Measurements from ENCODE around the gene HTT. TPM values are rescaled to one million over a fixed set of nuclear protein-coding genes. Genes with fewer than 3 reads are reported as not detected.

The HTT gene
- total RNA-seq, 1 donor from 2014 or later, result 73.6 TPM

DNA sequence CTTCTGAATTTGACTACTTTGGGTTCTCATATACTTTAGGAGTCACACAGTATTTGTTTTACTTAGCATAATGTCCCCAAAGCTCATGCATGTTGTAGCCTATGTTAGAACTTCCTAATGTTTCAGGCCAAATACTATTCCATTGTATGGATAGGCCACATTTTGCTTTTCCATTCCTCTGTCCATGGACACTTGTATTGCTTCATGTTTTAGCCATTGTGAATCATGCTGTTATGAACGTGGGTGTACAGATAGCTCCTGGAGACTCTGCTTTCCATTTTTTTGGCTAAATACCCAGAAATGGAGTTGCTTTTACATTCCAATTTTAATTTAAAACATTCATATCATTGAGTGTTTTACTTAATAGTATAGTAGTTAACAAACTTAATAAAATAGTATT, 54.5 kb downstream of the HTT start:
- no peak for DNase-seq (ENCODE audit: low spot score in 2 of 2, unreplicated experiment in 2 of 2)
- no peaks in the 10 kb centered on the region for H3K27me3 Mint-ChIP-seq (ENCODE audit: low read depth)
- H3K4me1 Mint-ChIP-seq, result peaks cover 10% of the 10 kb centered on the region

DNA sequence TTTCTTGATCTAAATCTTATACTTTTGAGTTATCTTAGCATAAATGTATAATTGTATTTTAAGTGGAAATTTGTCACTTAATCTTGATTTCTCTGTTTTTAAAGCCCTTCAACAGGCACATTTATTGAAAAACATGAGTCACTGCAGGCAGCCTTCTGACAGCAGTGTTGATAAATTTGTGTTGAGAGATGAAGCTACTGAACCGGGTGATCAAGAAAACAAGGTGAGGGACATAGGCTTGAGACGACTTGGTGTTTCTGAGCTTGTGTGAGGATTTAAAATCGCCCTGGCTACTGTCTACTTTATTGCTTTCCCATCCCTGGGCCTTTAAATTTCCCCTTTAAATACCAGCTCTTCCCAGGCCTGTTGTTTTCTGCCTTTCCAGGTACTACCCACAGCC, 55.7 kb downstream of the HTT start:
- Mint-ChIP-seq H3K27me3 (ENCODE audit: low read depth) (no peaks in the 10 kb centered on the region), H3K27ac (no peak overlapping the region), H3K9me3 (no peaks in the 10 kb centered on the region), H3K36me3 (peaks cover 56% of the 10 kb centered on the region), H3K4me1 (peaks cover 7% of the 10 kb centered on the region), H3K4me3 (no peak overlapping the region)
- TF ChIP-seq, protein P1, sequence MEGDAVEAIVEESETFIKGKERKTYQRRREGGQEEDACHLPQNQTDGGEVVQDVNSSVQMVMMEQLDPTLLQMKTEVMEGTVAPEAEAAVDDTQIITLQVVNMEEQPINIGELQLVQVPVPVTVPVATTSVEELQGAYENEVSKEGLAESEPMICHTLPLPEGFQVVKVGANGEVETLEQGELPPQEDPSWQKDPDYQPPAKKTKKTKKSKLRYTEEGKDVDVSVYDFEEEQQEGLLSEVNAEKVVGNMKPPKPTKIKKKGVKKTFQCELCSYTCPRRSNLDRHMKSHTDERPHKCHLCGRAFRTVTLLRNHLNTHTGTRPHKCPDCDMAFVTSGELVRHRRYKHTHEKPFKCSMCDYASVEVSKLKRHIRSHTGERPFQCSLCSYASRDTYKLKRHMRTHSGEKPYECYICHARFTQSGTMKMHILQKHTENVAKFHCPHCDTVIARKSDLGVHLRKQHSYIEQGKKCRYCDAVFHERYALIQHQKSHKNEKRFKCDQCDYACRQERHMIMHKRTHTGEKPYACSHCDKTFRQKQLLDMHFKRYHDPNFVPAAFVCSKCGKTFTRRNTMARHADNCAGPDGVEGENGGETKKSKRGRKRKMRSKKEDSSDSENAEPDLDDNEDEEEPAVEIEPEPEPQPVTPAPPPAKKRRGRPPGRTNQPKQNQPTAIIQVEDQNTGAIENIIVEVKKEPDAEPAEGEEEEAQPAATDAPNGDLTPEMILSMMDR (IDR thresholded peaks at IDR 0.05; ENCODE audit: unreplicated experiment), result no peak
- DNase-seq (ENCODE audit: low spot score in 2 of 2, unreplicated experiment in 2 of 2), result no peak

More for the DNA sequence above, 54.5 kb downstream of the HTT start:
- TF ChIP-seq, protein P1 (IDR thresholded peaks at IDR 0.05; ENCODE audit: unreplicated experiment), result no peak
- Mint-ChIP-seq H3K9me3 (no peaks in the 10 kb centered on the region), H3K4me3 (no peak overlapping the region), H3K27ac (no peak overlapping the region), H3K36me3 (peaks cover 55% of the 10 kb centered on the region)

DNA sequence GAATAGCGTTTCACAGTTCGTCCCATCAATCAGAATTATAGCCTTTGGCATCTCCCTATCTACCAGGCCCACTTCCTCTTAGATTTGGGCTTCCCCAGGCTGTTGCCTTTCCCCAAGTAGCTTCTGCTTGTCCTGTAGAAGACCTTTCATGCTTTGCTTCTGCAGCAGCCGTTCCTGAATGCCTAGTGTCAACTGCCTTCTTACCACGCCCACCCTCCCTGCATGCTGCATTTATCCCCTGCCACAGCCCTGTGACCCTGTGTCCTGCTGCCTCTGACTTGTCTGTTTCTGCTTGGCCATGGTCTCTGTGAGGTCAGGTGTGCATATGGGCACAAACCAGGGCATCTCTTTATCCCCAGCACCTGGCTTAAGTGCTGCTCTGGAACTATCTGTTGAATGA, 56.3 kb downstream of the HTT start:
- Mint-ChIP-seq H3K4me1 (peaks cover 7% of the 10 kb centered on the region), H3K27me3 (ENCODE audit: low read depth) (no peaks in the 10 kb centered on the region), H3K4me3 (no peak overlapping the region), H3K36me3 (peaks cover 52% of the 10 kb centered on the region), H3K9me3 (no peaks in the 10 kb centered on the region), H3K27ac (no peak overlapping the region)
- TF ChIP-seq, protein P1 (IDR thresholded peaks at IDR 0.05; ENCODE audit: unreplicated experiment), result no peak
- DNase-seq (ENCODE audit: low spot score in 2 of 2, unreplicated experiment in 2 of 2), result no peak

DNA sequence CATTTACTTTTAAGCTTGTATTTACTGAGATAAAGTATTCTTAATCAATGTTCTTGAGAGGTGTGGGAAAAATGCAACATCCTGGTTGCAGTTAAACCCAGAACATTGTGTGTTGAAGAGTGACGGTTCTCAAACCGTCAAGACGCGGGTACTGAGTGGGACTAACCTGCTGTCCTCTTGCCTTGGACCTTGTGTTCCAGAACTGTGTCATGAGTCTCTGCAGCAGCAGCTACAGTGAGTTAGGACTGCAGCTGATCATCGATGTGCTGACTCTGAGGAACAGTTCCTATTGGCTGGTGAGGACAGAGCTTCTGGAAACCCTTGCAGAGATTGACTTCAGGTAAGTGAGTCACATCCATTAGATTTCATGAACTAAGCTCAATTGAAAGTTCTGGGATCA, 59.7 kb downstream of the HTT start:
- no peak for DNase-seq (ENCODE audit: low spot score in 2 of 2, unreplicated experiment in 2 of 2)
- H3K9me3 Mint-ChIP-seq, result no peaks in the 10 kb centered on the region
- no peak overlapping the region for H3K27ac Mint-ChIP-seq
- no peak overlapping the region for H3K4me3 Mint-ChIP-seq
- H3K27me3 Mint-ChIP-seq (ENCODE audit: low read depth), result no peaks in the 10 kb centered on the region
- peaks cover 7% of the 10 kb centered on the region for H3K4me1 Mint-ChIP-seq
- H3K36me3 Mint-ChIP-seq, result peaks cover 37% of the 10 kb centered on the region
- TF ChIP-seq, protein P1 (IDR thresholded peaks at IDR 0.05; ENCODE audit: unreplicated experiment), result no peak

DNA sequence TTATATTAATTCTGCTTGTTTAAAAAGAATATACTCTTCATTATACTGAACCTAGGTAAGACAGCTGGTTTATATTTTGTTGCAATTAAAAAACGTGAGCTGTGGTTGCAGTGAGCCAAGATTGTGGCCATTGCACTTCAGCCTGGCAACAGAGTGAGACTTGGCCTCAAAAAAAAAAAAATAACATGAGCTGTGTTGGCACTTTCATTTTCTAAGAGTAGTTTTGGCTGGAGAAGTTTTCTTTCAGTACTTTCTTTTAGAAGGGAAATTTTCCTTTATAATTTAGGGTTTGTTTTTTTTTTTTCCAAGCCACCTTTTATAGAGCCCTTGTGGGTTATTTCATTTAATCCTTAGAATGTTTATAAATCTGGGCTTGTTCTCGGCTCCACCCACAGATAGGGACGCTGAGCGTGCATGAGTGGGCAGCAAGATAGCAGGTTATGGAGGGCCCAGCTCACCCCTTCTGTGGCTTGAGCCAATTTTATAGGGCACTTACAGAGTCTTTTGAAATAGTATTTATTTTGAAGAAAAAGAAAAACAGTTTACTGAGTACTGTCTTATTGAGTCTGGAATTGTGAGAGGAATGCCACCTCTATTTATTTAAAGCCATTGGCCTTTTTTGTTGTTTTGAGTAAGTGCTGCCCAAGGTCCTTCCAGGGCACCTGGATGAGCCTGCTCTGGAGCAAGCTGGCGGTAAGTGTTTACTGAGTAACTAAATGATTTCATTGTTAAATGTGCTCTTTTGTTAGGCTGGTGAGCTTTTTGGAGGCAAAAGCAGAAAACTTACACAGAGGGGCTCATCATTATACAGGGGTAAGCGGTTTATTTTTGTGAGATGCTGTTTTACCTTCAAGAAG, 60.9 kb downstream of the HTT start:
- Mint-ChIP-seq H3K9me3 (no peaks in the 10 kb centered on the region), H3K4me3 (no peak overlapping the region), H3K36me3 (peaks cover 34% of the 10 kb centered on the region), H3K4me1 (peaks cover 4% of the 10 kb centered on the region), H3K27me3 (ENCODE audit: low read depth) (no peaks in the 10 kb centered on the region), H3K27ac (peak overlapping the region; percentile 34)
- no peak for DNase-seq (ENCODE audit: low spot score in 2 of 2, unreplicated experiment in 2 of 2)
- TF ChIP-seq, protein P1 (IDR thresholded peaks at IDR 0.05; ENCODE audit: unreplicated experiment), result no peak

Measured in mesothelial cell of epicardium (in vitro differentiated cells).